OCI-LY7 (cell line): ENCODE measurements around the gene DENND1A. TPM values are rescaled to one million over a fixed set of nuclear protein-coding genes. Genes with fewer than 3 reads are reported as not detected.

ENCODE experiments used
- BruUV-seq: library from RNA; stranded (reverse); fragments of 400-500 nt; replicated peaks from 2 replicates; lab custom pipeline; 2021; lab: Mats Ljungman, UMichigan
- CTCF ChIA-PET: fragments of 300-600 bp; sonication (Branson Sonifier 250); formaldehyde crosslinking; loops from one replicate; lab custom pipeline; 2022; ENCODE audit warnings: antibody characterized with exemption; ENCODE audit not compliant: unreplicated experiment; lab: Charles Lee
- POLR2A ChIA-PET: fragments of 300-600 bp; sonication (Branson Sonifier 250); formaldehyde crosslinking; loops from one replicate; lab custom pipeline; 2022; ENCODE audit warnings: antibody characterized with exemption; lab: Charles Lee
- DNase-seq: peaks from one replicate; pipeline ENCODE4 v3.0.0-alpha.2; 2015; ENCODE audit warnings: low spot score
- H2AFZ ChIP-seq: fragments of 200-600 bp; sonication (generic), shearing (Covaris generic); 2 replicates; pipeline ENCODE4 v1.6.1; 2014; ENCODE audit warnings: mild to moderate bottlenecking, antibody characterized with exemption, low read length, moderate library complexity
- H3K27ac ChIP-seq: fragments of 200-600 bp; sonication (generic); 2 replicates; pipeline ENCODE4 v1.5.1; 2014; ENCODE audit warnings: mixed run types, low read depth, mild to moderate bottlenecking, moderate library complexity, low read length, inconsistent platforms; ENCODE audit not compliant: poor library complexity, severe bottlenecking
- H3K36me3 ChIP-seq: fragments of 200-600 bp; sonication (generic); 2 replicates; pipeline ENCODE4 v1.6.1; 2014; ENCODE audit warnings: mild to moderate bottlenecking, antibody characterized with exemption, low read length, moderate library complexity, mixed read lengths; ENCODE audit not compliant: insufficient read depth
- H3K4me1 ChIP-seq: fragments of 200-600 bp; sonication (generic); 2 replicates; pipeline ENCODE4 v1.5.1; 2014; ENCODE audit warnings: mild to moderate bottlenecking, low read length; ENCODE audit not compliant: insufficient read depth, poor library complexity, severe bottlenecking
- H3K4me2 ChIP-seq: fragments of 200-600 bp; sonication (generic); 2 replicates; pipeline ENCODE4 v1.6.1; 2014; ENCODE audit warnings: mild to moderate bottlenecking, low read length
- H3K4me3 ChIP-seq: fragments of 200-600 bp; sonication (generic); 2 replicates; pipeline ENCODE4 v1.5.1; 2014; ENCODE audit warnings: mild to moderate bottlenecking, low read depth, low read length; ENCODE audit not compliant: poor library complexity, severe bottlenecking
- H3K79me2 ChIP-seq: fragments of 200-600 bp; sonication (generic); 2 replicates; pipeline ENCODE4 v1.6.1; 2016; ENCODE audit warnings: low read depth, mild to moderate bottlenecking, low read length, moderate library complexity, mixed read lengths; ENCODE audit not compliant: insufficient read depth
- H3K9me2 ChIP-seq: fragments of 200-600 bp; sonication (generic); 2 replicates; pipeline ENCODE4 v1.6.1; 2016; ENCODE audit warnings: mild to moderate bottlenecking, low read length, mixed read lengths; ENCODE audit not compliant: insufficient read depth
- H3K9me3 ChIP-seq: fragments of 200-600 bp; sonication (generic); 2 replicates; pipeline ENCODE4 v1.6.1; 2014; ENCODE audit warnings: mild to moderate bottlenecking, mixed run types, low read length, mixed read lengths
- H4K20me1 ChIP-seq: fragments of 200-600 bp; sonication (generic); 2 replicates; pipeline ENCODE4 v1.6.1; 2014; ENCODE audit warnings: mild to moderate bottlenecking, antibody characterized with exemption, low read length, moderate library complexity, mixed read lengths; ENCODE audit not compliant: insufficient read depth
- EZH2phosphoT487 ChIP-seq: fragments of 200-600 bp; sonication (generic); IDR thresholded peaks from 2 replicates; pipeline ENCODE4 v1.6.1; 2018; ENCODE audit warnings: low read depth, borderline replicate concordance, mild to moderate bottlenecking, mixed run types, antibody characterized with exemption, low read length, moderate library complexity, mixed read lengths
- intact Hi-C: fragments of 100-400 bp; cut with micrococcal nuclease; formaldehyde crosslinking; loops from one replicate; pipeline ENCODE4 v1.10.0; 2022; ENCODE audit not compliant: unreplicated experiment
- total RNA-seq, 2 experiments: library from RNA; depleted of rRNA in 1 of 2; stranded (reverse); fragments of >200 nt in 1 of 2; shearing (Covaris generic) in 1 of 2; gene quantifications; 2 replicates each; pipeline ENCODE4 v1.2.3, GENCODE V29; 2014 to 2022
- TF ChIP-seq, protein P1 (sequence below): fragments of 200-600 bp; sonication (generic); conservative IDR thresholded peaks from 2 replicates; pipeline ENCODE4 v1.5.1; 2014; ENCODE audit warnings: mild to moderate bottlenecking, antibody characterized with exemption, low read length, moderate library complexity, mixed read lengths

The DENND1A gene
- total RNA-seq, 2 experiments from 2014 or later: 17.9 to 36.3 TPM

GRCh38 chr9:123614306-123615263 lies 315.3 kb downstream of the DENND1A start:
- Histone ChIP-seq H3K79me2 (no peaks in the 10 kb centered on the region), H4K20me1 (no peaks in the 10 kb centered on the region), H2AFZ (no peak overlapping the region), H3K9me2 (no peaks in the 10 kb centered on the region), H3K4me3 (no peak overlapping the region), H3K4me1 (peaks cover 39% of the 10 kb centered on the region), H3K27ac (no peak overlapping the region), H3K9me3 (no peaks in the 10 kb centered on the region), H3K4me2 (no peak overlapping the region), H3K36me3 (no peaks in the 10 kb centered on the region)
- ChIA-PET POLR2A (interaction anchor here (0.6 to 2.5 kb wide), 3 partner anchors 9 to 25 kb away, joined by 3 to 9 read pairs (median 3); no protein-coding TSS in a partner anchor), CTCF (no interaction called here)
- peak; percentile 5 for DNase-seq
- TF ChIP-seq EZH2phosphoT487: no peak
- TF ChIP-seq, protein P1, sequence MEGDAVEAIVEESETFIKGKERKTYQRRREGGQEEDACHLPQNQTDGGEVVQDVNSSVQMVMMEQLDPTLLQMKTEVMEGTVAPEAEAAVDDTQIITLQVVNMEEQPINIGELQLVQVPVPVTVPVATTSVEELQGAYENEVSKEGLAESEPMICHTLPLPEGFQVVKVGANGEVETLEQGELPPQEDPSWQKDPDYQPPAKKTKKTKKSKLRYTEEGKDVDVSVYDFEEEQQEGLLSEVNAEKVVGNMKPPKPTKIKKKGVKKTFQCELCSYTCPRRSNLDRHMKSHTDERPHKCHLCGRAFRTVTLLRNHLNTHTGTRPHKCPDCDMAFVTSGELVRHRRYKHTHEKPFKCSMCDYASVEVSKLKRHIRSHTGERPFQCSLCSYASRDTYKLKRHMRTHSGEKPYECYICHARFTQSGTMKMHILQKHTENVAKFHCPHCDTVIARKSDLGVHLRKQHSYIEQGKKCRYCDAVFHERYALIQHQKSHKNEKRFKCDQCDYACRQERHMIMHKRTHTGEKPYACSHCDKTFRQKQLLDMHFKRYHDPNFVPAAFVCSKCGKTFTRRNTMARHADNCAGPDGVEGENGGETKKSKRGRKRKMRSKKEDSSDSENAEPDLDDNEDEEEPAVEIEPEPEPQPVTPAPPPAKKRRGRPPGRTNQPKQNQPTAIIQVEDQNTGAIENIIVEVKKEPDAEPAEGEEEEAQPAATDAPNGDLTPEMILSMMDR: no peak
- no TSS peak for BruUV-seq
- intact Hi-C loops: no loop called here

GRCh38 chr9:123611226-123611625 lies 318.7 kb downstream of the DENND1A start:
- Histone ChIP-seq H3K4me3 (no peak overlapping the region), H3K4me1 (peaks cover 64% of the 10 kb centered on the region), H3K9me3 (no peaks in the 10 kb centered on the region), H3K27ac (no peak overlapping the region), H3K79me2 (no peaks in the 10 kb centered on the region), H3K9me2 (no peaks in the 10 kb centered on the region), H3K4me2 (no peak overlapping the region), H3K36me3 (no peaks in the 10 kb centered on the region), H2AFZ (no peak overlapping the region), H4K20me1 (no peaks in the 10 kb centered on the region)
- CTCF ChIA-PET: interaction anchor here (0.5 kb wide), 1 partner anchor 10 kb away, joined by 4 read pairs; no protein-coding TSS in a partner anchor
- BruUV-seq: no TSS peak
- no peak for DNase-seq
- POLR2A ChIA-PET: interaction anchor here (0.7 to 1.4 kb wide), 4 partner anchors 10 to 105 kb away, joined by 3 to 4 read pairs (median 4); no protein-coding TSS in a partner anchor
- intact Hi-C loops: no loop called here
- TF ChIP-seq, protein P1: no peak
- no peak for TF ChIP-seq EZH2phosphoT487
